GM19193 (cell line): ENCODE results near the gene TGM2.

ENCODE experiments used
- POLR2A ChIP-seq: IDR thresholded peaks from 4 replicates; pipeline ENCODE4 v1.6.1; 2011; ENCODE audit not compliant: insufficient read depth, insufficient read length; ENCODE audit errors: extremely low read depth

Gene TGM2

DNA sequence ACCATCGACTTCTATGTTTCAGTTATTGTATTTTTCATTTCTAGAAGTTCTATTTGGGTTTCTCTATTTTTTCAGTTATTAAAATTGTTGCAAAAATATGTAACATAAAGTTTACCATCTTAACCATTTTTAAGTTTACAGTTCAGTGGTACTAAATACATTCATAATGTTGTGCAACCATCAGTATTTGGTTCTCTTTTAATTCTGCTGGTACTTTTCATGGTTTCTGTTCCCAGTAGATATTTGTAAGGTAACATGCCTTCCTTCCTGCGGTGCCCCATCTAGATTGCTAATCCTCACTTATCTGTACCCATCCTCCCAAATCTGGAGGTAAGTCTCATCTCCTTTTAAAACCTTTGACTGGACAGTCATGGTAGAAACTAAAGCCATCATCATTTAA, 47.9 kb downstream of the TGM2 start:
- no peak for TF ChIP-seq POLR2A

DNA sequence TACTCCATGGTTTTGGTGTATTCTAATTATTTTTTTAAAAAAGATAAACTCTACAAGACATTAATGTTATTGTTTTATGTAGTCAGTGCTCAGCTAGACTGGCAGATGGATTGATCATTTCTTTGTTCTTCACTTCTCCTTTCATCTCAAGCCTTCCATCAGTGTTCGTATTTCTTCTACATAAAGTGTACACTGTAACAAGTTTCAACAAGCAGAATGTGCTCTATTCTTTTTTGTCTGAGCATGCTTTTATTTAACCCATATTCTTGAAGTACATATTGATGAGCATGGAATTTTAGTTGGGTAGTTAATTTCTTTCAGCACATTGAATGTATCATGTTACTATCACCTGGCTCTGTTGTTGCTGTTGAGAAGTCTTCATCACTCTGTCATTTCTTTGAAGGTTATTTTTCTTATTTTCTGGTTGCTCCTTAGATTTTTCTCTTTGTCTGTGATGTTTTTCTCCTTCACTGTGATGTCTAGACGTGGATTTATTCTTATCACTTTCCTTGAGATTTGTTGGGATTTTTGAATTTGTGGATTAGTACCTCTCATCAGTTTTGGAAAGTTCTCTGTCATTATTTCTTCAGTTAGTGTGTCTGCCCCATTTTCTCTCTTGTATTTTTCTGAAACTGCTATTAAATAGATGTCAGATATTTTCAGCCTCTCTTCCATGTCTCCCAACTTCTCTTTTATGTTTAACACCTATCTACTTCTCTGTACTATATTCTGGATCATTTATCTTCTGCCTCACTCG, 48.5 kb downstream of the TGM2 start:
- no peak for TF ChIP-seq POLR2A

DNA sequence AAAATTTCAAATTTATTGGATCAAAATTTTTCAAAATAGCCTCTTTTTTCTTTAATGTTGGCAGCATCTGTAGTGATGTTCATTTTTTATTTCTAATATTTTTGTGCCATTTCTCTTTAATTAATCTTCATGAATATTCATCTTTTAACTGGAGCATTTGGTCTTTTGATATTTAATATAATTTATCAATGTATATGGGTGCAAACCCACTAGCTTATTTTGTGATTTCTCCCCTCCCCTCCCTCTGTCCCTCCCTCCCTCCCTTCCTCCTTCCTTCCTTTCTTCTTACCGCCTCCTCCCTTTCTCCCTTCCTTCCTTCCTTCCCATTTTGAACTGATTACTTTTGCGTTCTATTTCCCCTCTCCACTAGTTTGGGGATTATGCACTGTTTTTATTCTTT, 49.2 kb downstream of the TGM2 start:
- no peak for TF ChIP-seq POLR2A

DNA sequence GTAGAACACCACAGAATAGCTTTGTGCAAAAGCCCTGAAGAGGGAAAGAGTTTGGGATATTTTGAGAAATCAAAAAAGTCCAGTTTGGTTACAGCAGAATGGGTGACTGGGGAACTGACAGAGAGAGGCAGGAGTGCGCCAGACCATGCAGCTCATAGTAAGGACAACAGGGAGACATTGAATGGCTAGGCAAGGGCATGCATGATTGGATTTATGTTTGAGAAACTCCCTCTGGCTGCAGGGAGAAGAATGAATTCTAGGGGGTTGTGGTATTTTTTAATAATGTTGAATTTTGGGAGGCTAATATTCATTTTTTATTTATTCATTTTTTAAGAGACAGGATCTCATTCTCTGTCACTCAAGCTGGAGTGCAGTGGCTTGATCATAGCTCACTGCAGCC, 49.9 kb downstream of the TGM2 start:
- TF ChIP-seq POLR2A = no peak

DNA sequence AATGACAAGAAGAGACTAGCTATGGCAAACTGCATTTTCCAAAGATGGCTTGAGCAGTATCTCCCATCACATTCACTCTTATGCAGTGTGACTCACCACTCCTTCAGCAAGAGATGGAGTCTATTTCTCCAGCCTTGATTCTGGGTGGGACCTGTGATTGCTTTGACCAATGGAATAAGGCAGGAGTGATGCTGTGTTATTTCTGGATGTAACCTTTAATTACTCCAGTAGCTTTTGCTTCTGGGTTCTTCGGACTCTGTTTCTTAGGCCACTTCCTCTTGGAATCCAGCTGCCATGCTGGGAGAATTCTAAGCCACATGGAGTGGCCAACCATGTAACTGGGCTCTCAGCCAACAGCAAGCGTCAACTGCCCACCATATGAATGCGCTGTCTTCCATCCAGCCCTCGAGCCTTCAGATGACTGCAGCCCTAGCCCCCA, 50.7 kb downstream of the TGM2 start:
- TF ChIP-seq POLR2A = no peak

DNA sequence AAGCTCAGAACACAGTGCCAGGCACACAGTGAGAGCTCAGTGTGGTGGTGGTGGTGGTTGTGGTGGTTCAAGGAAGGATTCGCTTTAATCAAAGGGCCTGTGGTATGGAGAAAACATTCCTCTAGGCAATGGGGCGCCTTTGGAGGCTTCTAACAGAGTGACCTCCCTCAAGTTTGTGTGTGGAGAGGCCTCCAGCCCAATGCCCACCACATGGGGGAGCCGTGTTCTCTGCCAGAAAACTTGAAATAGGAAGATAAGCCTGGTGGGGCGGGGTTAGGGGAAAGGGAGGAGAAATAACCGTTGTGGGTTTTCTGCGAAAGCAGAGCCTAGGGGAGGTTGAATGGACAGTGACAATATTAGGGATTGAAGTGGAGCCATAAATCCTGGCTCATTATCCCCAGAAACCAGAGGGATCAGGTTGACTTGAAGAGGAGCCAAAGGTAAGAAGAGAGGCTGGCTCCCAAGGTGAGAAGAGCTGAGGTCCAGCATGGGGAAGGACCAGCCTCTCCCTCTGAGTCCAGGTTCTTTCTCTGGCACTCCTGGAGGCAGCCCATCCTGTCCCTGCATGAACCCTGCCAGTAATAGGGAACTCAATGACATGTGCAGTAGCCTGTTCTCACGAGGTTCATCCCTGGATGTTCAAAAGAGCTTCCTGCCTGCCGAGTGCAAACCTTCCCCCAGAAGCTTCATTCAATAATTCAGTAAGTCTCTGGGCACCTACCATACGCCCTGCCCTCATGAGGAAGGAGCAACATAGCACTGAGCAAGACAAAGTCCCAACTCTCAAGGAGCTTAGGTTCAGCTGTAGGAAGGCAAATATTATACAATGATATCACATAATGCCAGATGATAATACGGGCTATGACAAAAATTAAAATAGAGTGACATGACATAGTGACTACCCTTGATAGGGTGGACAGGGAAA, 51.4 kb downstream of the TGM2 start:
- TF ChIP-seq POLR2A = no peak

DNA sequence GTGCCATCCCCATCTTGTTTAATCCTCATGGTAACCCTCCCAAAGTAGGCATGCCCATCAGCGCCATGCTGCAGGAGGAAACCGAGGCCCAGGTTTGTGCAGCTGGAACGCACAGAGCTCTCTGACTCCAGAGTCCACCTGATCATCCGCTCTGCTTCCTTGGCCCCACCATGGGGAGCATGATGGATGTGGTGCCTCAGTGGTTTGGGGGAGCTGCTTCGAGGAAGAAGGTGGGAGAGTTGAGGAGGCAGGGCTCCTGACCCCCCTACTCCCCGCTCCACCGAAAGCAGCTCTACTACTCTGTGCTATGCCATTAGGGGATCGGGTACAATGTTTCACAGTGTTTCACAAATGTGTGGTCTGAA, 52.2 kb downstream of the TGM2 start:
- no peak for TF ChIP-seq POLR2A

DNA sequence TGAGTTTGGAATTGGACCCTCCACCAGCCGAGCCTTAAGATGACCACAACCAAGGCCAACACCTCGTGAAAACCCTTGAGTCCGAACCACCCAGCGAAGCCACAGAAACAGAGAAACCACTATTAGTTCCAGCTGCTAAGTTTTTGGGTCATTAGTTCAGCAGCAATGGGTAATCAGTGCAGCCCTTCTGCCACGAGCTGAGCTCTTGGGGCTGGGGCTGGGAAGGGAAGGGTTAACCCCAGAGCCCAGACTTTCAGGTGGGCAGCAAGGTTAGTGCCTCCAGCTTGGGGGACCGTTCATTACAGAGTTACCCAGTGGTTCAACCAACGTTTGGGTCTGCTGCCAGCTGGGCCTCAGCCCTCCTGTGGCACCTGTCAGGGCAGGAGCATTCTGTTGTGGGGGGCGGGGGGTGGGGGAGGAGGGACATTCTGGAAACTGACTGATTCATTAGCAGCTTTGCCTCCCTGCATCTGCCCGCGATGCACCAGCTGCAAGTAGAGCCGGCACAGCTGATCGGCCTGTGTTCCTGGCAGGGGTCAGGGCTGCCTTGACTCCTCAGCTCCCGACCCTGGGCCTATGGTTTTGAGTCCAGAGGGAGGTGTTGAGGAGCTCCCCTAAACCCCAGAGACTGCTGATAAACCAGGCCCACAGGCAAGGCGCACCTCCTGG, 52.7 kb downstream of the TGM2 start:
- TF ChIP-seq POLR2A = no peak

DNA sequence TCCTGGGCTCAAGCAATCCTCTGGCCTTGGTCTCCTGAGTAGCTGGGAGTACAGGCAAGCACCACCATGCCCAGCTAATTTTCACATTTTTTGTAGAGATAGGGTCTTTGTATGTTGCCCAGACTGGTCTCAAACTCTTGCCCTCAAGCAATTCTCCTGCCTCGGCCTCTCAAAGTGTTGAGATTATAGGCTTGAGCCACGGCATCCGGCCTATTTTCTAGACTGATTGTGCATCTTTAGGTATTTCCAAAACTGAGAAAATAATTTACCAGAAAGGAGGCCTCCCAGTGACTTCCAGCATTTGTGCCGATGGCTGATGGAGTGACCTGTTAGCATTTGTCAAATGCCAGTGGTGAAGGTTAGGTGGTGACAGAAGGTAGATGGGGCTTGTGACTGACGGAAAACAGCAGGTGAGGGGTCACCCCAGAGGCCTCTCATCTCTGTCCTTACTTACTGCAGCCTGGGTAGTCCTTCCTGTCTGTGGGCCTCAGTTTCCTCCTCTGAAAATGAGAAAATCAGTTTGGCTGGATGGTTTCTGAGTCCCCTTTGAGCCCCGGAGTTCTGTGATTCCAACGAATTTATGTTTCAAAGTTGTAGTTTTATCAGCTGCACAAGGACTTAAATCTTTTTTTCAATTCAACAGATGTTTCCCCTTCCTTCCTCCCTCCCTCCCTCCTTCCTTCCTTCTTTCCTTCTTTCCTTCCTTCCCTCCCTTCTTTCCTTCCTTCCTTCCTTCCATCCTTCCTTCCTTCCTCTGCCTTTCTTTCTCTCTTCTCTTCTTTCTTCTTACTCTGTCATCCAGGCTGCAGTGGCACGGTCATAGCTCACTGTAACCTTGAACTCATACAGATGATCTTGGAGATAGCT, 53.5 kb downstream of the TGM2 start:
- TF ChIP-seq POLR2A = no peak

DNA sequence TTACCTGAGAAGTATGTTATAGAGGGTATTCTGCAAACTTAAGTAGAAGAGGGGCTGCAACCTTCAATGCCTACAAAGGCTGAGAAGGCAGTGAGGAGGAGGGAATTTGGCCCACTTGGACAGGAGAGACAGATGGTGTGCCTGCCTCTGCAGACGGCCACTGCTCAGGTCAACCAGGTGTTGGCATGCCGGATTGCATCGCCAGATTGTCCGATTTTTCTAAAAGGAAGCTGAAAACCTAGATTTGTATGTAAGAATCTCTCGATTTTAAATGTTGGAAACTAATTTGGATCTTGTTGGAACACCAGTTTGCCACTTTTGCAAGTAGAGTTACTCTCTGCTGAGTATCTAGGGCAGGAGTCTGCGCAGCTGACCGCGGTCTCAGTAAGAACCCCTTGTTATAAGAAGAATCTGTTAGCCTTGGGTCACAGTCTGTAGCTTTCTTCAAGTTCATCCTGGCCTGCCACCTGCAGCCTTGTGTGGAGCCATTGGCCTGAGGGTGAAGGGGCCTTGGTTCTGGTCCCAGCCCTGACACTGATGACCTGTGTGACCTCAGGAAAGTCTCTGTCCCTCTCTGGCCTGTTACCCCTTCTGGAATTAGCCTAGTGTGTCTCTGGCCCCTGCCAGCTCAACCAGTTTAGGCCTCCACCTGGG, 54.4 kb downstream of the TGM2 start:
- no peak for TF ChIP-seq POLR2A

DNA sequence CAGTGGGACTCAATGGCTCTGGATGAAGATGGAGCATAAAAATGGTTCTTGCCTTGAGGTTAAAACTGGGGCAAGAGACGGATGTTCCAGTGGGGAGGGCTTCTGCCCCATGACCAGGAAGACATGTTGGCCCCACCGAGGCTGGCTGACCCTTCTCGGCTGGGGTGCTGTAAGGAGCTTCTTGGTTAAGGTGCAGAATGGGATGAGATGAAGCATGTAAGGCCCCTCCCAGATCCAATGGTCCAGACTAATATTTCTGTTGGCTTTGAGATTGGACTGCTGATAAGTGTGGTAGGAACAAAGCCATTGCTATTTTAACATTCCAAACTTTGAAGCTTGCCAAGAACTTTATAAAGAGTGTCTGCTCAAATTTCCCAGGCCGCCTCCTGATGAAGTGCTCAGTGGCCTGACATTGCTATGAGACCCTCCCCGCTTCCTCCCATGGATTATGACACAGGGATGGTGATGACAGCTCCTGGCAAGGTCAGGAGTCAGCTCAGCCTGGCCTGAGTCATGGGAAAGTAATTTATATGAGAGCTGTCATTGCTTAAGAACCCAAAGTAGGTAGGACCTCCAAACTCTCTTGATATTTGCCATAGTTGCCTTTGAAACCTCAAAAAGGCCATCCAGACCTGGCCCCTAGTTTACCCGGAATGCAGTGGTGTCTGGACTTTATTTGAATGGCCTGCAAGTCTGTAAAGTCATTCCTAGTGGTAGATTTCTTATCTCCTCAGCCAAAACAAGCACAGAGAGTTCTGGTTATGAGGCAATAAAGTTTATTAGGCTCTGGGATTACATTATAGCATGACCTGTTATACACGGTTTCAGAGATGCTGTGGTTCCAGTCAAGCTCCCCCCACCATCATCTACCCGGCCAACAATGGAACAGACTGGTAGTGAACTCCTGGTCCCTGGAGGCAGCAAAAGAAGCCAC, 55.2 kb downstream of the TGM2 start:
- TF ChIP-seq POLR2A = no peak

DNA sequence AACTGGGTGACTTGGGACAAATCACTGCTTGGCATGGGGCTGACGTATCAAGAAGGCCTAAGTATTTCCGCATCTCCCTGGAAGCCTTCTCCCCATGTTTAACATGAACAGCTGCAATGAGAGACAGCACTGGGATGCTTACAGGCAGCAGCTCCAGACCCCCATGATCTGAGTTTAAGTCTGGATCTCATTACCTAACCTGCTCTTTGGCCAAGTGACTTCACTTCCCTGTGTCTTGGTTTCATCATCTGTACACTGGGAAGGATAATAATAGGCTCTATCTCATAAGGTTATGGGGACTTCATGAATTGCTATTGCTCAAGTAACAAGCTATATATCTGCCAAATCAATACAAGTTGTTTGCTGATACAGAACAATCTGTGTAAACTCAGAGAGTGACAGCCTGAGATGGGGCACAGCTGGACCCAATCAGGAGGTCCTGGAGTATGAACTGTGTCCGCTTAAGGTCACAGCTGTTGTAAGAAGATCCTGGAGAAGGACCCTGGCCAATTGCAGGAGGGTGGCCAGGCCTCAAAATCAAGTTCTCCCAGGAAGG, 56.0 kb downstream of the TGM2 start:
- TF ChIP-seq POLR2A = no peak
